CD4-positive, alpha-beta T cell treated with Interleukin-6 for 4 hours (primary cell): Measurements from ENCODE around the gene APH1B.
"Not testable (repeated sequence)": the region's sequence is repeated elsewhere in the genome, so short reads cannot be mapped to it uniquely, and the experiment has no call there.

ENCODE experiments used
- DNase-seq: peaks from one replicate; pipeline ENCODE4 v3.0.0-alpha.2; 2020; ENCODE audit warnings: mixed read lengths

The APH1B gene

GRCh38 chr15:63301088-63301487 is 23.7 kb downstream of the APH1B start:
- DNase-seq = no peak

DNA sequence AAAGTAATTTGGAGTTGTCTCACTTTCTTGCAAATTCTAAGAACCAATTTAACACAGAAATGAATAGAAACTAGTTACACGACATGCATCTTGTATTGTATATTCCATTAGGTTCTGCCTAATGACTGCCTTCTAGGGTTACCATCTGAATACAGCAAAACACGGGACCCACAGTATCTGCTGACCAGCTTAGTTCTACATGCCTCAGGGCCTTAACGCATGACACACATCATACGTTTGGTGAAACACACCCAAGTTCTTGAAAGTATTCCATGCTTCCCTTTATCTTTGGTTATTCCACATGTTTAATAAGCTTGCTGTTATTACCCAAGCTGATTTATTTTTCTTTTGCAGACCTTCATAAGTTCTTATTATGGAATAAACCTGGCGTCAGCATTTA is 27.9 kb downstream of the APH1B start:
- no peak for DNase-seq

GRCh38 chr15:63306492-63307073 is 29.2 kb downstream of the APH1B start:
- no peak for DNase-seq

DNA sequence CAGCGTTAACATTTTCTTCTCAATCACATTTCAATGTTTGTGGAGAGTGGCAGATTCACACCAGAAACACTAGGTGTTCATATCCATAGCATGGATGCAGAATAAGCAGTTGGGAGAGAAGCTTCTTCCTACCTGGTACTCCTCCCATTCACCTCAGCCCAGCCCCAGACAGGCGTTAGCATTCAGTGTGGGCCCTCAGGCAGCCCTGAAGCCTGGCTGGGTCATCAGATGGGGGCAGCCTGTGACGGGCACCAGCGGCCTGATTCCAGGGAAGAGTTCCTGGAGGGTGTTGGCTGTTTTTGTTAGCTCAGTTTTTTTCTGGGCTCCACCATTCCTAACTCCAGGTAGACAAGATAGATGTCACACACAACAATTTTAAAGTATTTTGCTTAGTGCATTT is 31.1 kb downstream of the APH1B start:
- DNase-seq = no peak

- no peak for DNase-seq
Measured at GRCh38 chr15:63308947-63309346, 31.5 kb downstream of the APH1B start.

DNA sequence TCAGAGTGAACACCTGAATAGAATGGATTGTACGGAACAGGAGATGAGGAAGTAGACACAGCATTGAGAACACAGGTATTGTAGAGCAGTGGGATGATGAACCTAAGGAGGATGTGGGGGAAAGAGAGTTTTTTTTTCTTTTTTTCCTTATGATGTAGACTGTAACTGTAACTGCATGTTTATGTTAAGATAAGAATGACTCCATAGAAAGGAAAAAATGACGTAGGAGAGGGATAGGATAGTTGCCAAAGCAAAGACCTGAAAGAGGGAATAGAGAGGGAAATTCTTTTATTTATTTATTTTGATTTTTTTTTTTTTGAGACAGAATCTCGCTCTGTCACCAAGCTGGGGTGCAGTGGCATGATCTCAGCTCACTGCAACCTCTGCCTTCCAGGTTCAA is 33.2 kb downstream of the APH1B start:
- no peak for DNase-seq

DNA sequence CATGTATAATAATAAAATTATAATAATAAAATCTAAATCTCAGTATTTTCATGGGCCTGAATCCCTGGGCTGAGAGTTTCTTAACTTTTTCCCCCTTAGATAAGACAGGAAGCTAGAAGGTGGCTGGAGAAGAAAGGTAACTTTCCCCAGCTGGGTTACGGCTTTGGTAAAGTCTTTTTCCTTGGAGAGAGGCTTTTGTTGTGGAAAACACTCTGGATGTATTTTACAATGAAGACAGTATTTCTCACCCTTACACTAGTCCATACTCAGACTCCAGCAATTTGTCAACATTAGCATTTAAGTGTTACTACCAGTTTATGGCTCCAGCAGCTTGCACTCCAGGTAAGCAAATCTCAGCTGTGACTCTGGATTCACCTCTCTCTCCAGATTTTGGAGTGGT is 34.9 kb downstream of the APH1B start:
- DNase-seq = no peak

DNA sequence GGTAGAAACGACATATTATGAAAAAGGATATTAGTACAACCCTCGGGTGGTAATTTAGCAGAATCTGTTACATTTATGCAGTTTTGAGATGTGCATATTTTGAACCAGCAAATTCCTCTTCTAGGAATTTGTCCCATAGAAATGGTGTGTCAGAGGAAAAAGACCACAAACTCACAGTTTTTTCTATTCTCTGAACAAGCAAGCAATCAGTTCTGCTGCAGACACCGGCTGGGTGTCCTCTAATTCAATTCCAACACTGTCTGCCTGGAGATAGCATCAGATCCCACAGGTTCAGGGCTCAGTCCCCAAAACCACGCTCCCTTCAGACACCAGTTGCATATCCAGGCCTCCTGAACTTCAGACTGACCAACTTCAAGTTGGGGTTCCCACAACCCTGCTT is 36.4 kb downstream of the APH1B start:
- no peak for DNase-seq

DNA sequence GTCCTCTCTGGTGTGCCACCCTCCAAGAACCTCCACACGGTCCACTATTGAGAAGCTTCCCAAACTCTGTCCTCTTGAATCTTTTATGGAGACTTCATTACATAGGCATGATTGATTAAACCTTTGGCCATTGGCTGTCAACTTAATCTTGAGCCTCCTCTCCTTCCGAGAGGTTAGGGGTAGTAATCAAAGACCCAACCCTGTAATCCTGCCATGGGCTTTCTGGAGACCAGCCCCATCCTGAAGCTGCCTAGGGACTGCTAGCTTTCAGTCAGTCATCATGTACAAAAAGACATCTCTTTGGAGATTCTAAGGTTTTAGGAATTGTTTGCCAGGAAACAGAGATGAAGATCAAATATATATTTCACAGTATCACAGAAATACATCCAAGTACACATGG is 37.0 kb downstream of the APH1B start:
- no peak for DNase-seq

DNA sequence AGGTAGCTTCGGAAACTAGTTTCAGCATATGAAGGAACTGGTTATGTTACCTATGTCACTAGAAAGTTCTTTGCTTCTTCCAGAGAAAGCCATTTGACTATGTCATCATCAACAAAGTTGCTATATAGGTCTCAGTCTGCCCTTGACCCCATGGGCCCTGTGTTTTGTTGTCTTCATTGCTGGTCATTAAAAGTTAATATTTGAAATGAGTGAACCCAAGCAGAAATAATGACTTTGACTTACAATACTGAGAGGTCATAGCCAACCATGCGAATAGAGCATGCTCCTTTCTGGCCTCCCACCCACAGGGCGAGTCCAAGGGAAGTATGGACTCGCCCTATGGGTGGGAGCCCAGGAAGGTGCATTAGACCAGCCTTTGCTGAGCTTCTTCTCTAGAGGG is 40.9 kb downstream of the APH1B start:
- no peak for DNase-seq

- no peak for DNase-seq
Measured at GRCh38 chr15:63319065-63319464, 41.7 kb downstream of the APH1B start.

- not testable (repeated sequence) for DNase-seq
Measured at GRCh38 chr15:63320446-63320845, 43.0 kb downstream of the APH1B start.

GRCh38 chr15:63320981-63321380 is 43.6 kb downstream of the APH1B start:
- not testable (repeated sequence) for DNase-seq

- DNase-seq = no peak
Measured at GRCh38 chr15:63321462-63321861, 44.1 kb downstream of the APH1B start.

DNA sequence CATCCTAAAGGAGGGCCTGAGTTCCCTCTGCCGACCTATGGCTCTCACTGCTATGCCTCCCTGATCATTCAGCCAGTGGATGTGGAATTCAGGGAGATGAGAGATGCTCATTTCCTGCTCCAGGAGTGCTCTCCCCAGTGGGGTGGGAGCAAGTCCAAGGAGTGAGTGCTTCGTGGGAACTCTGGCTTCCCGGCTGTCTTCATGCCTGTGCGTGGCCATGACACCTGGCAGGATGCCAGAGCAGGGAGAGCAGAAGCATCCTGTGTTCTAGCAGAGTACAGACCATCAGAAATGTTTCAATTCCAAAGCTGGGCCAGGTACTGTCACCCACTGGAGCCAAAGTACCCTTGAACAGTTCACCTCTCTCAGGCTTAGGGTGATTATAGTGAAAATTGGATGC is 45.1 kb downstream of the APH1B start:
- DNase-seq = no peak

DNA sequence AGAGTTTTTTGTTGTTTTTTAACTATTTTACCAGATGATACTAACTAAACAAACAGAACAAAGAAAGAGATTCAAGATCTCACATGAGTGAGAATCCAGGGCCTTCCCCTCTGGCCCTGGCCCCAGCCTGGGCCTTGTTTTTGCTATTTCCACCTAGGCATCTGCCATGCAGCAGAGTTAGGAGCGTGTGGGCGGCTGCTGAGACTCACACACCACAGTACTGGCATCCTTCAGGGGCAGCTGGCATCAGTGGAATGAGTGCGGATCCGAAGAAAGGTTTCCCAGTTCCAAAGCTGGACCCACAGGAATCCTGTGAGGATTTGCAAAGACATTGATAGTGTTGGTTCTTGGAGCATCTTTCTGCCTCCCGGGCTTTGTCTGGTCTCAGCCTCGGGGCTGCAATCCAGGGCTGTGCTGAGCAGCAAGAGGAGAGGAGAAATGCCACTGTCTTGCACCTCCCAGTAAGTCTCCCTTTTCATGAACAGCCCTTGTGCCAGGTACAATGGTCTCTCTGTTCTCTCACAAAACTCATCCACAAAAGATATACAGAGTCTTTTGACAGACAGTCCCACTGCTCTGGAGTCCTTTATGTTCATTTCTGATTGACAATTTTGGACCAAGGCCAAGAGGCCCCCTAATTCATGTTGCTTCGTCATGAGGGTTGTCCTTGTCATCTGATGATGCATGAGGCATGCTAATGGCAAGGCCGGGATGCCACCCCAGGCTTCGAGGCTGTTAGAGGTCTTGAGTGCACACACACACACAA is 46.6 kb downstream of the APH1B start:
- no peak for DNase-seq

GRCh38 chr15:63324770-63325169 is 47.4 kb downstream of the APH1B start:
- DNase-seq = no peak

- DNase-seq = no peak
Measured at GRCh38 chr15:63327648-63328421, 50.4 kb downstream of the APH1B start.

- DNase-seq = no peak
Measured at GRCh38 chr15:63329567-63330350, 52.4 kb downstream of the APH1B start.

GRCh38 chr15:63330926-63331325 is 53.5 kb downstream of the APH1B start:
- no peak for DNase-seq

DNA sequence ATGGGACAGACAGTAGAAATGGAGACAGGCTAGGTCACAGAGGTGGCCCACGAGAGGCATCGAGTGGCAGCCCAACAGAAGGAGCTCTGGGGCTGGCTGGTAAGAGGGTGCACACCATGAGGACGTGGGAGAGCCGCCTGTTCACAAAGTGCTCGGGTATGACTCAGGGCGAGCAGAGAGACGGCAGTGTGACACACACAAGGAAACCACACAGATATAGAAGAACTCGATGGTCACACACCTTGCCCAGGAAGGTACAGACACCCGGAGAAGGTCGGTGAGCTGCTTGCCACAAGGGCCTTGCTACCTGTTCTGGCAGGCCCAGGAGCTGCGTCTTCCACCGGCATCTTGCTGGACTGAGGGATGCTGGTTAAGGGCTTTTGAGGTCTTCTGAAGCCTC is 54.1 kb downstream of the APH1B start:
- no peak for DNase-seq

- DNase-seq = no peak
Measured at GRCh38 chr15:63332367-63333124, 55.1 kb downstream of the APH1B start.
